HG03025 (cell line): ENCODE results near the gene CBX4.
"Not testable (repeated sequence)": the region's sequence is repeated elsewhere in the genome, so short reads cannot be mapped to it uniquely, and the experiment has no call there.

Experiments
- ATAC-seq: cut with Tn5 transposase; IDR thresholded peaks from one replicate; pipeline ENCODE4 v1.9.1; 2021; ENCODE audit warnings: mild to moderate bottlenecking, moderate library complexity; ENCODE audit not compliant: unreplicated experiment, low FRiP score

Gene CBX4

DNA sequence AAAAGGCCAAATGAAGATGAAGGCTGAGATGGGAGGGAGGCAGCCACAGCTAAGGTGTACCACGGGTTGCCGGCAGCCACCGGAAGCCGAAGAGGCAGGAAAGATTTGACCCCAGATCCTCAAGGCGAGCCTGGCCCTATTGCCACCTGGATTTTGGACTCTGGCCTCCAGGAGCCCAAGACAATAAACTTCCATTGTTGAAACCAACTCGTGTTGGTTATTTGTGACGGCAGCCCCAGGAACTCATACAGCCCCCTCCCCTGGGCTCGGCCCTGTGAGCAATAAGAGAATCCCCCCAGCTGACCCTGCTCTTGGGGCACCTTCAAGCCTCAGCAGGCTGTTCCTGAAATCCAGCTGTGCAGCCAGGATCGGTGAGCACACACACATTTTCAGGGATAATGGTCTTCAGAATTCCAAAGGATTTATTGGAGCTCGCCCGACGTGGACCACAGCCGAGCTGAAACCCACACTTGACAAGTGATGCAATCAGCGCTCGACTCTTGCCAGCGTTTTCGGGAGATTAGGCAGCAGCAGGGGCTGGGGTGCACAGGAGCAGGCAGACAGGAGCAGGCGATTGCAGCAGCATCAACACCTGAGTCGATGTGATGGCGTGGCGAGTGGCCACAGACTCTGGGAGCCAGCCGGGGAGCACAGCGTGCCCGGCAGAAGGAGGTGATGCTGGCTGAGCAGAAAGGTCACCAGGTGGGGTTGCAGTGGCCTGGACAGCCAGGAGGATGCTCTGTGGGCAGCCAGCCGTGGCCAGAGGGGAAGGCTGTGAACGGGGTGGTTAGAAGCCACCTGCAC, 22.4 kb upstream of the CBX4 start:
- ATAC-seq: no peak

DNA sequence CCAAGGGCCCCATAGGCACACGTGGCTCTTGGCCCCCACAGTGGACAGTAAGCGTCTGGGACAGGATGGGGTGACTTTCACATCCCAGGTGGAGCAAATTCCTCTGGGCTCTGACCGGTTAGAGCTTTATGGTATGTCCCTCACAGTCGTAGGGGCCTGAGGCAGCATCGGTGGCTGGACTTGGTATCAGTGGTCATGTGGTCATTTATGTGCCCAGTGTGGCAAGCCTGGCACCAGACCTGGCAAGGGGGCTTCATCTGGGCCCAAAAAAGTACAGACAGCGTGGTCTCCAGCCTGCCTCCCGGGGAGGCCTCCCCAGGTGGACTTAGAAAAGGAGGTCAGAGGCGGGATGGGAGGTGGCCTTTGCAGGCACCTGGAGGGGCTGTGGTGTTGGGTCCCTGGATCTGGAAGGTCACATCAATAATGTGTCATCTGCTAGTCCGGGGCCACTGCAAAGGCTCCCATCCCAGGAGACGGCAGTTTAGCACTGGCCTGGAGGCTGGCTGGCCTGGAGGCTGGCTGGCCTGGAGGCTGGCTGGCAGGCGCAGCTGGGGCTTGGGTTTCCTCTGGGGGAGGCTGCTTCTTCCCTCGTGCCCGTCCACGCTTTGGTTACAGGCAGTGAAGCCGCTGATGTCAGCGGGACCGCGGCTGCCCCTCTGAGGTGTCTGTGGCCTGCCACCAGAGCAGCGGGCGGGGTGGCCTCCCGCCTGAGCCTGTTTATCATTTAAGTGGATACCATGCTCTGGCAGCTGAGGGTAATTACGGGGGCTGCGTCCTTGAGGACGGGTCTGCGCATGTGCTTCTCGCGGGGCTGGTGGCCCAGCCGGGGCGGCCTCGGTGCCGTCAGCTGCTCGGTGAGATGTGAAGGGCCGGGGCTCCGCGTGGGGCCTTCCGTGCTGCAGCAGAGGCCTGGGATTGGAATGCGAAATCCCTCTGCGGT, 20.7 kb upstream of the CBX4 start:
- ATAC-seq: no peak

- no peak for ATAC-seq
Measured at GRCh38 chr17:79857095-79857494, 17.9 kb upstream of the CBX4 start.

GRCh38 chr17:79855331-79856124, 16.3 kb upstream of the CBX4 start:
- no peak for ATAC-seq

DNA sequence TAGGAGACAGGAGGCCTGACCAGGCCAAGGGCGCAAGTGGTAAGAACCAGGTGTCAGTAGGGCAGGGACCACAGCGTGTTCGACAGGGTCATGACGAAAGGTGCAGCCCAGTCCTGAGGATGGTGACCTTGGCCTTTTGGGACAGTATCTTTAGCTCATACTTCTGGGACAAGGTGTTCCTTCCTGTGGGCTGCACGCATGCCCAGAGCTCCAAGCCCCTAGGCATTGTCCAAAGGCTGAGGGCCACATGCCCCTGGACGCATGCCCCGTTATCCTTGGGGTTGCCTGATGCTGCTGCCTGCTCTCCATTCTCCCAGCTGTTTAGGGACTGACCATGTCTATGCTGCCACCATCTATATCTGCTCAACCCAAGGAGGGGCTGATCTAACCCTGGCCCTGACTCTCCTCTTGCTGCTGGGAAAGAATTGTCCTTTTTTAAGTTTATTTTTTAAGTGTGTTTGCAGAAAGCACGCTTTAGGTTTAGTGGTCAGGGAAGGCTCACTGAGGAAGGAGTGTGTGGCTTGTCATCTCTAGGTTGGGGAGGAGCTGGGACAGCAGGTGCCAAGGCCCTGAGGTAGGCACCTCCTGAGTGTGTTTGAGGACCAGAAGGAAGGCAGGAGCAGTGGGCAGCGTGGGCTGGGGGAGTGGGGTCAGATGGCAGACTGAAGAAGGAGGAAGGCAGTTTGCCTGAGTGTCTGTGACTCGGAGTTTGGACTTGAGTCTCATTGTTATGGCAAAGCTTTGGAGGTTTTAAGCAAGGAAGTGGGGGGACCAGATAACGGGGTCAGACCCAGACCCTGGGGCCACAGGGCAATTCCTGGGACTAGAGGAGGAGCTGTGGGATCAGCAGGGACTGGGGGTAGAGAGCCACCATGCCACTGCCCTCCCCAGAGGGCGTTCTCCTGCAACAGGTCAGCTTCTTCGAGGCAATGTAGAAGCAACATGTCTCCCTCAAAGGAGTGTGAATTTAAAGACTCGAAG, 15.1 kb upstream of the CBX4 start:
- ATAC-seq: no peak

- not testable (repeated sequence) for ATAC-seq
Measured at GRCh38 chr17:79853168-79853567, 13.9 kb upstream of the CBX4 start.

- no peak for ATAC-seq
Measured at GRCh38 chr17:79852748-79853147, 13.5 kb upstream of the CBX4 start.

DNA sequence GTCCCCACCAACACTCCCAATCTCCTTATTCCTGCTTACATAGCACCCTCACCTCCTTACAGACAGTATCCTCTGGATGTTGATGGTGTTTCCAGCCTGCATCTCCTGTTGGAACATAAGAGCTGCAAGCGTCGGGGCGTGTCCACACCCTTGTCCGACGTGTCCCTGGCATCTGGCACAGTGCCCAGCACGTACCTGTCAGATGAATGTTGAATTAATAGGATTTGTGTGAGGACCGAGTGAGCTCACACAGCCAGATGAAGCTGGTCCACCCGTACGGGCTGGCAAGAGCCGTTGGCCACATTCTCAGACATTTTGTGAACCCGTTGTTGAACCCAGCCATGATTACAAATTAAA, 12.2 kb upstream of the CBX4 start:
- ATAC-seq: no peak

GRCh38 chr17:79850571-79851460, 11.6 kb upstream of the CBX4 start:
- no peak for ATAC-seq

GRCh38 chr17:79849953-79850352, 10.7 kb upstream of the CBX4 start:
- no peak for ATAC-seq

- ATAC-seq: no peak
Measured at GRCh38 chr17:79848370-79848766, 9.1 kb upstream of the CBX4 start.

DNA sequence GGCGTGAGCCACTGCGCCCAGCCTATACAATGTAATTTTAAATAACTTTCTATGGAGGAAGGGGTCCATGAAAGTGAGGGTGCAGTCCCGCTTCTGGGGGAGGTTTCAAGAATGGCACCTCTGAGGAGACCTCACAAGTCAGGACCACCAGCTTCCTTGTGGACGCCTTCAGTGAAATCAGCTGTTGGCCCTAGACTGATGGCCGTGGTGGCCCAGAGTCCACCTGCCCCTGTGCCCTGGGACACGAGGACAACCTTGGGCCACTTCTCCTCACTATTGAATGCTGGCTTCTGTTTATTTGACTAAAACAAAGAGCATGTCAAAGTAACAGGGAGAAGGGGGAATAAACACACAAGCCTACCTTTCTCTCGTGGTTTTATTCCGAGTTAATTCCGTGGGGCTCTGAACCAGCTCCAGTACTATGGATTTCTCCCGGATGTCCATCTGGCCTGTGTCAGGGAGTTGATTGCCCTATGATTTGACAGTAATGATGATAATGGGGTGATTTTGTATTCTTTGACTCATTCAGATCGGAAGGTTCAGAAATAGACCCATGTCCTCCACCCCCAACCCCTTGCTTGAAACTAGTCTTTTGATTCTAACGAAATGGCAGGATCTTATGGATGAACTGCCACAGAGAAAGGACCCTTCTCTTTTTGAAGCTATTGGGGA, 8.6 kb upstream of the CBX4 start:
- no peak for ATAC-seq

GRCh38 chr17:79845601-79845949, 6.3 kb upstream of the CBX4 start:
- ATAC-seq: no peak

DNA sequence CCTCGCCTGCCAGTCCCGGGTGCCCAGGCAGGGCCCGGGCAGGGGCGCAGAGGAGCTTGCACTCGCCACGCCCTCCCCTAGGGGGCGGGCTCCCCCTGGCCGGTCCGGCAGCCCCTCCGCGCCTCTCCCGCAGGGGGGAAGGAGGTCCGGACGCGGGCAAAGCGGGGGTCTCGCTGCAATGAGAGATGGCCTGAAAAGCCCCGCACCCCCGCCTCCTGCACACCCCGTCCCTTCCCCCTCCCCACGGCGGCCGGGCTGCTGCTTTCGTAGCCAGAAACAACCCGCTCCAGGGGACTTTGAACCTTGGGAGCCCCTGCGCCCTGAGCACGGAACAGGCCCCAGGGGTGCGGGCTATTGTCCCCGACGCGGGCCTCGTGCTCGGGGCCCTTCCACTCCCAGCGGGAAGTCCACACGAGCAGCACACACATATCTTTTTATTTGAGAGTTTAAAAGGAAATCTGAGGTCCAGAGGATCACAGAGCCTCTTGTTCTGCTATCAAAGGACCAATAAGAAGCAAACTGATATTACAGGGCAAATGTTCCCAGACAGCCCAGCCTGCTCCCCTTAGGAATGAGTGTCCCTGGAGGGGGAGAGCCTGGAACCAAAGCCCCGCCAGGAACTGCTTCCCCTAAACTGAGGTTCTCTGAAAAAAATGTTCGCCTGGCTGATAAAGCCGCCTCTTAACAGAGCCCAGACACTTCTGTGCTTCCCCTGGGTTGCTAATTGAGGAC, 5.8 kb upstream of the CBX4 start:
- no peak for ATAC-seq

GRCh38 chr17:79843816-79844800, 4.9 kb upstream of the CBX4 start:
- no peak for ATAC-seq

- ATAC-seq: no peak
Measured at GRCh38 chr17:79843474-79843815, 4.2 kb upstream of the CBX4 start.
